ENCODE data around the gene GATB. TPM values are rescaled to one million over a fixed set of nuclear protein-coding genes. Genes with fewer than 3 reads are reported as not detected.

The GATB gene
- total and polyA plus RNA-seq, 2 of the 4 experiments (the other 2 are of a cell fraction), result 18.7 to 20.3 TPM

- DNase-seq (no peak), ATAC-seq (ENCODE audit: low read depth) (no peak)
- H2BK120ac ChIP-seq (ENCODE audit: low read depth, low read length), result no peak overlapping the region
- H4K20me1 ChIP-seq (ENCODE audit: insufficient read depth, low read length), result no peaks in the 10 kb centered on the region
- 100% methylated on average over 1 of the region's 3 CpGs; no CpG with 5 or more reads in 1 of the 2 experiments for WGBS, 2 experiments (ENCODE audit: extremely low coverage in 2 of 2, insufficient read length in 1 of 2)
- no peak overlapping the region for H4K91ac ChIP-seq (ENCODE audit: insufficient read depth, low read depth, low read length)
- ChIA-PET POLR2A (ENCODE audit: unreplicated experiment) (no interaction called here), CTCF (interaction anchor here (1.3 kb wide), 1 partner anchor 9 kb away, joined by 3 read pairs; no protein-coding TSS in a partner anchor)
- no peak overlapping the region for H4K5ac ChIP-seq (ENCODE audit: low read depth, low read length)
- H3K4me1 ChIP-seq (ENCODE audit: control insufficient read depth, insufficient read depth, low read length), result peaks cover 3% of the 10 kb centered on the region; the same call in 1 of the 2 replicates
- H3K36me3 ChIP-seq (ENCODE audit: control insufficient read depth, insufficient read depth, low read length), result peaks cover 12% of the 10 kb centered on the region; the same call in 1 of the 2 replicates
- H2BK15ac ChIP-seq (ENCODE audit: low read depth, low read length), result no peak overlapping the region
- H3K14ac ChIP-seq (replicated peaks; ENCODE audit: low read depth, low read length), result no peak overlapping the region
- no peak overlapping the region for H4K8ac ChIP-seq (ENCODE audit: low read depth in 2 of 2, low read length in 2 of 2)
- BruUV-seq (replicated peaks), result no TSS peak
- dilution Hi-C loops (cut with HindIII; ENCODE audit: low sequenced_read_pairs, unreplicated experiment) (no loop called here), intact Hi-C loops (cut with micrococcal nuclease) (no loop called here), in situ Hi-C loops (cut with MboI; ENCODE audit: low sequenced_read_pairs) (no loop called here)
- H3K79me1 ChIP-seq (ENCODE audit: low read depth in 1 of 2, low read length in 2 of 2), result no peaks in the 10 kb centered on the region; a peak in 1 of 4 replicates
- no peak overlapping the region for H3K4ac ChIP-seq (ENCODE audit: low read depth, low read length)
- H2AK5ac ChIP-seq (ENCODE audit: low read depth, low read length), result no peak overlapping the region
- TF ChIP-seq CHD1 (IDR thresholded peaks at IDR 0.05; ENCODE audit: low read depth, low read length) (no peak), MXI1 (IDR thresholded peaks at IDR 0.05; ENCODE audit: borderline replicate concordance, low read depth, low read length) (no peak), MAFK (IDR thresholded peaks at IDR 0.05; ENCODE audit: low read depth, low read length) (no peak), POLR2A (IDR thresholded peaks at IDR 0.05; ENCODE audit: low read depth, low read length) (no peak), FOS (IDR thresholded peaks at IDR 0.05; ENCODE audit: low read depth, low read length) (no peak), CTCF (conservative IDR thresholded peaks at IDR 0.05; ENCODE audit: low read depth, low read length) (no peak), MAZ (IDR thresholded peaks at IDR 0.05; ENCODE audit: borderline replicate concordance, low read depth, low read length) (no peak), SMC3 (IDR thresholded peaks at IDR 0.05; ENCODE audit: low read depth, low read length) (no peak), NFE2L2 (IDR thresholded peaks at IDR 0.05; ENCODE audit: low read depth, low read length) (no peak), CEBPB (IDR thresholded peaks at IDR 0.05; ENCODE audit: low read depth, low read length) (no peak), BHLHE40 (IDR thresholded peaks at IDR 0.05; ENCODE audit: low read depth, low read length) (no peak), RCOR1 (IDR thresholded peaks at IDR 0.05; ENCODE audit: insufficient replicate concordance, low read length) (no peak), RFX5 (IDR thresholded peaks at IDR 0.05; ENCODE audit: low read depth, low read length) (no peak), USF2 (IDR thresholded peaks at IDR 0.05; ENCODE audit: low read depth, low read length) (no peak), RAD21 (IDR thresholded peaks at IDR 0.05; ENCODE audit: low read length) (no peak)
- H2BK5ac ChIP-seq (ENCODE audit: low read depth, low read length, poor library complexity, severe bottlenecking), result no peak overlapping the region
- H3K4me2 ChIP-seq (ENCODE audit: low read depth, low read length), result no peak overlapping the region
- H3K4me3 ChIP-seq (ENCODE audit: insufficient read depth, low read depth, low read length), result no peak overlapping the region
- no peak overlapping the region for H3K18ac ChIP-seq (ENCODE audit: low read depth, low read length)
- H3K9me3 ChIP-seq (ENCODE audit: control insufficient read depth, insufficient read depth, low read length), result no peaks in the 10 kb centered on the region
- no peak overlapping the region for H3K9ac ChIP-seq (ENCODE audit: low read depth, low read length)
- no peak overlapping the region for H2BK20ac ChIP-seq (ENCODE audit: low read depth, low read length)
- H2AK9ac ChIP-seq (replicated peaks; ENCODE audit: low read depth, low read length, poor library complexity), result no peak overlapping the region
- H3K9me1 ChIP-seq (ENCODE audit: insufficient read depth, low read length), result no peaks in the 10 kb centered on the region
- no peak overlapping the region for H2AFZ ChIP-seq (replicated peaks; ENCODE audit: low read length, poor library complexity)
- no peak overlapping the region for H3K23ac ChIP-seq (ENCODE audit: low read depth, low read length)
- no peak overlapping the region for H3K56ac ChIP-seq (ENCODE audit: extremely low read depth, insufficient read depth, low read length)
- H3K27ac ChIP-seq (ENCODE audit: insufficient read depth, low read length), result no peak overlapping the region
- no peaks in the 10 kb centered on the region for H3K27me3 ChIP-seq (ENCODE audit: control insufficient read depth, insufficient read depth, low read length)
These were observed 57.4 kb downstream of the GATB start for GRCh38 chr4:151703401-151703800.

All from IMR-90 (cell line).